SK-N-SH (cell line): ENCODE measurements around the gene SHROOM2. TPM values are rescaled to one million over a fixed set of nuclear protein-coding genes. Genes with fewer than 3 reads are reported as not detected.

Experiments
- CTCF ChIA-PET: fragments of 300-600, 350-600 bp; formaldehyde crosslinking; extraction: SDS; loops from one replicate; lab custom pipeline; 2021; lab: Yijun Ruan, JAX
- POLR2A ChIA-PET: fragments of 350-600 bp; sonication (Branson Sonifier 250); formaldehyde crosslinking; extraction: SDS; loops from one replicate; lab custom pipeline; 2020; ENCODE audit warnings: antibody characterized with exemption, inconsistent platforms; lab: Yijun Ruan, JAX
- DNase-seq: peaks from one replicate; pipeline ENCODE4 v3.0.0; 2012
- H2AFZ ChIP-seq: fragments of 200-600 bp; sonication (generic); 2 replicates; pipeline ENCODE4 v1.8.1; 2016; ENCODE audit warnings: antibody characterized with exemption, mild to moderate bottlenecking, low read depth
- H3F3A ChIP-seq: fragments of 200-600 bp; sonication (generic); replicated peaks from 2 replicates; pipeline ENCODE3; 2016; ENCODE audit warnings: antibody characterized with exemption, mild to moderate bottlenecking; ENCODE audit not compliant: insufficient read depth
- H3K27ac ChIP-seq, 2 experiments: fragments of 200-500 bp in 1 of 2; fragments of 200-600 bp in 1 of 2; sonication (Bioruptor generic) in 1 of 2; sonication (generic), shearing (Covaris generic) in 1 of 2; 2 replicates each; pipeline versions ENCODE4 v1.5.1 to v1.6.1; 2014 to 2016; ENCODE audit warnings: low read depth in 2 of 2, inconsistent platforms in 1 of 2, low read length in 1 of 2, mild to moderate bottlenecking in 1 of 2, mixed read lengths in 1 of 2
- H3K27me3 ChIP-seq: fragments of 200-600 bp; sonication (generic), shearing (Covaris generic); 2 replicates; pipeline ENCODE4 v1.6.1; 2016; ENCODE audit warnings: mixed run types; ENCODE audit not compliant: insufficient read depth
- H3K36me3 ChIP-seq, 2 experiments: fragments of 200-500 bp in 1 of 2; fragments of 200-600 bp in 1 of 2; sonication (Bioruptor generic) in 1 of 2; sonication (generic) in 1 of 2; replicated peaks in 1 of 2; 2 replicates each; pipeline versions ENCODE3 to v1.5.1; 2014 to 2016; ENCODE audit warnings: low read length in 1 of 2, mild to moderate bottlenecking in 1 of 2; ENCODE audit not compliant: insufficient read depth in 2 of 2, control insufficient read depth in 1 of 2
- H3K4me1 ChIP-seq, 2 experiments: fragments of 200-500 bp in 1 of 2; fragments of 200-600 bp in 1 of 2; sonication (Bioruptor generic) in 1 of 2; sonication (generic), shearing (Covaris generic) in 1 of 2; 2 replicates each; pipeline versions ENCODE4 v1.5.1 to v1.6.1; 2014 to 2016; ENCODE audit warnings: low read depth in 1 of 2, low read length in 1 of 2, mixed run types in 1 of 2; ENCODE audit not compliant: insufficient read depth in 2 of 2, control insufficient read depth in 1 of 2
- H3K4me2 ChIP-seq: fragments of 200-600 bp; sonication (generic), shearing (Covaris generic); 2 replicates; pipeline ENCODE4 v1.6.1; 2017; ENCODE audit warnings: mixed run types
- H3K4me3 ChIP-seq, 2 experiments: fragments of 200-500 bp in 1 of 2; fragments of 200-600 bp in 1 of 2; sonication (Bioruptor generic) in 1 of 2; sonication (generic), shearing (Covaris generic) in 1 of 2; 2 replicates each; pipeline versions ENCODE4 v1.5.1 to v1.8.1; 2014 to 2016; ENCODE audit warnings: low read depth in 2 of 2, inconsistent platforms in 1 of 2, low read length in 1 of 2, mild to moderate bottlenecking in 1 of 2, mixed read lengths in 1 of 2, moderate library complexity in 1 of 2
- H3K79me2 ChIP-seq: fragments of 200-600 bp; sonication (generic); 2 replicates; pipeline ENCODE4 v1.8.1; 2017; ENCODE audit warnings: mild to moderate bottlenecking; ENCODE audit not compliant: insufficient read depth
- H3K9ac ChIP-seq: fragments of 200-600 bp; sonication (generic); 2 replicates; pipeline ENCODE4 v1.6.1; 2017; ENCODE audit warnings: mixed run types
- H3K9me2 ChIP-seq: fragments of 200-600 bp; sonication (generic); 2 replicates; pipeline ENCODE4 v1.6.1; 2017; ENCODE audit warnings: mixed run types
- H3K9me3 ChIP-seq: fragments of 200-600 bp; sonication (generic); 2 replicates; pipeline ENCODE4 v1.6.1; 2017; ENCODE audit warnings: mixed run types, mild to moderate bottlenecking, moderate library complexity
- H4K20me1 ChIP-seq: fragments of 200-600 bp; sonication (generic); 2 replicates; pipeline ENCODE4 v1.6.1; 2017; ENCODE audit warnings: mild to moderate bottlenecking, mixed run types; ENCODE audit not compliant: insufficient read depth
- EP300 ChIP-seq, 2 experiments: IDR thresholded peaks; 2 replicates each; pipeline versions ENCODE4 v1.4.0 to v1.6.1; 2012; ENCODE audit warnings: borderline replicate concordance in 1 of 2, low read depth in 1 of 2, low read length in 1 of 2
- EZH2phosphoT487 ChIP-seq: fragments of 200-600 bp; sonication (generic); IDR thresholded peaks from 2 replicates; pipeline ENCODE4 v1.6.1; 2017; ENCODE audit warnings: low read depth, mixed run types, mild to moderate bottlenecking, antibody characterized with exemption, moderate library complexity, borderline replicate concordance
- FOSL2 ChIP-seq: IDR thresholded peaks from 2 replicates; pipeline ENCODE4 v1.4.0; 2012; ENCODE audit warnings: low read depth, mild to moderate bottlenecking, moderate library complexity, borderline replicate concordance
- FOXM1 ChIP-seq: IDR thresholded peaks from 2 replicates; pipeline ENCODE4 v1.4.0; 2012; ENCODE audit warnings: low read depth, mild to moderate bottlenecking
- GABPA ChIP-seq: IDR thresholded peaks from 2 replicates; pipeline ENCODE4 v1.4.0; 2012; ENCODE audit warnings: low read depth, mild to moderate bottlenecking
- GATA2 ChIP-seq: sonication (generic); formaldehyde crosslinking; IDR thresholded peaks from 2 replicates; pipeline ENCODE4 v1.5.0; 2020; ENCODE audit warnings: mild to moderate bottlenecking, missing genetic modification reagents
- JUND ChIP-seq: IDR thresholded peaks from 2 replicates; pipeline ENCODE4 v1.4.0; 2012
- MEF2A ChIP-seq: IDR thresholded peaks from 2 replicates; pipeline ENCODE4 v1.4.0; 2012; ENCODE audit warnings: low read depth, borderline replicate concordance
- NFIC ChIP-seq: IDR thresholded peaks from 2 replicates; pipeline ENCODE4 v1.4.0; 2012; ENCODE audit warnings: borderline replicate concordance
- POLR2AphosphoS5 ChIP-seq: IDR thresholded peaks from 2 replicates; pipeline ENCODE4 v1.6.1; 2012; ENCODE audit warnings: low read depth, low read length
- RAD21 ChIP-seq: IDR thresholded peaks from 2 replicates; pipeline ENCODE4 v1.6.1; 2012; ENCODE audit warnings: mild to moderate bottlenecking, low read length
- RXRA ChIP-seq: IDR thresholded peaks from 2 replicates; pipeline ENCODE4 v1.4.0; 2012; ENCODE audit warnings: low read depth, mild to moderate bottlenecking, borderline replicate concordance
- SIN3A ChIP-seq: IDR thresholded peaks from 2 replicates; pipeline ENCODE4 v1.6.1; 2012; ENCODE audit warnings: low read depth, mild to moderate bottlenecking, low read length, moderate library complexity, borderline replicate concordance
- TCF12 ChIP-seq: IDR thresholded peaks from 2 replicates; pipeline ENCODE4 v1.4.0; 2012
- YY1 ChIP-seq: IDR thresholded peaks from 2 replicates; pipeline ENCODE4 v1.4.0; 2012; ENCODE audit warnings: low read depth, mild to moderate bottlenecking
- WGBS: methylation state at CpG from one replicate; pipeline ENCODE4 v1.1.6; 2017; ENCODE audit warnings: low lambda C conversion rate; 5-methylcytosine and 5-hydroxymethylcytosine counted together
- polyA plus RNA-seq, 3 experiments: library from polyadenylated mRNA; depleted of rRNA; stranded (reverse); fragments of >200 nt; gene quantifications; 2 replicates each; pipeline ENCODE4 v1.2.3, GENCODE V29; 2012
- TF ChIP-seq, protein P1 (sequence below): IDR thresholded peaks from 2 replicates; pipeline ENCODE4 v1.6.1; 2012; ENCODE audit warnings: mild to moderate bottlenecking, low read depth, low read length, moderate library complexity
- TF ChIP-seq, protein P2 (sequence below): IDR thresholded peaks from 2 replicates; pipeline ENCODE4 v1.4.0; 2012; ENCODE audit warnings: low read depth
- TF ChIP-seq, protein P3 (sequence below): IDR thresholded peaks from 2 replicates; pipeline ENCODE4 v1.4.0; 2012; ENCODE audit warnings: low read depth, borderline replicate concordance
- TF ChIP-seq, protein P4 (sequence below): fragments of 150-350 bp; IDR thresholded peaks from 2 replicates; pipeline ENCODE4 v1.6.1; 2017; ENCODE audit warnings: antibody characterized with exemption, low read length, low read depth, borderline replicate concordance

Gene SHROOM2
- polyA plus RNA-seq, 1 of the 3 experiments (the other 2 are of a cell fraction) = not detected

DNA sequence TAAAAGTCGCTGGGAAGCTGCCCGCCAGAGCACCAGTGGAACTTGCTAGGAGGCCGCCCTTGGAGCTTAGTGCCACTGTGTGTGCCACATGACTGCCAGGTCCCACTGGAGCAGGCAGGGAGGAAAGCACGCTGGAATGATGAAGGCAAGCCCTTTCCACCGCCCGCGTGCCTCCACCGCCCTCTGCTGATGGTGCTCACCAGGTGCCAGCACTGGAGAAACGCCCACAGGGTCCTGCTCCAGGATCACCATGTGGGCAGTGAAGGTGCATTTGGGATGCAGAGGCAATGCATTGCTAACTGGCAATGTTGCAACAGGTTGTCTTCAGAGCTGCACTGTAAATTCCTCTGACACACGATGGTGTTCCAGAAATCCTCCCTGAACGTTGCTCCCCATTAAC lies 76.3 kb downstream of the SHROOM2 start:
- H3K27me3 ChIP-seq = peaks cover 14% of the 10 kb centered on the region; the same call in 1 of the 2 replicates
- DNase-seq = no peak
- POLR2A ChIA-PET = no interaction called here
- TF ChIP-seq GATA2 (CRISPR knock-in tag) = no peak
- TF ChIP-seq TCF12 = no peak
- no peak for TF ChIP-seq JUND
- TF ChIP-seq, protein P1, sequence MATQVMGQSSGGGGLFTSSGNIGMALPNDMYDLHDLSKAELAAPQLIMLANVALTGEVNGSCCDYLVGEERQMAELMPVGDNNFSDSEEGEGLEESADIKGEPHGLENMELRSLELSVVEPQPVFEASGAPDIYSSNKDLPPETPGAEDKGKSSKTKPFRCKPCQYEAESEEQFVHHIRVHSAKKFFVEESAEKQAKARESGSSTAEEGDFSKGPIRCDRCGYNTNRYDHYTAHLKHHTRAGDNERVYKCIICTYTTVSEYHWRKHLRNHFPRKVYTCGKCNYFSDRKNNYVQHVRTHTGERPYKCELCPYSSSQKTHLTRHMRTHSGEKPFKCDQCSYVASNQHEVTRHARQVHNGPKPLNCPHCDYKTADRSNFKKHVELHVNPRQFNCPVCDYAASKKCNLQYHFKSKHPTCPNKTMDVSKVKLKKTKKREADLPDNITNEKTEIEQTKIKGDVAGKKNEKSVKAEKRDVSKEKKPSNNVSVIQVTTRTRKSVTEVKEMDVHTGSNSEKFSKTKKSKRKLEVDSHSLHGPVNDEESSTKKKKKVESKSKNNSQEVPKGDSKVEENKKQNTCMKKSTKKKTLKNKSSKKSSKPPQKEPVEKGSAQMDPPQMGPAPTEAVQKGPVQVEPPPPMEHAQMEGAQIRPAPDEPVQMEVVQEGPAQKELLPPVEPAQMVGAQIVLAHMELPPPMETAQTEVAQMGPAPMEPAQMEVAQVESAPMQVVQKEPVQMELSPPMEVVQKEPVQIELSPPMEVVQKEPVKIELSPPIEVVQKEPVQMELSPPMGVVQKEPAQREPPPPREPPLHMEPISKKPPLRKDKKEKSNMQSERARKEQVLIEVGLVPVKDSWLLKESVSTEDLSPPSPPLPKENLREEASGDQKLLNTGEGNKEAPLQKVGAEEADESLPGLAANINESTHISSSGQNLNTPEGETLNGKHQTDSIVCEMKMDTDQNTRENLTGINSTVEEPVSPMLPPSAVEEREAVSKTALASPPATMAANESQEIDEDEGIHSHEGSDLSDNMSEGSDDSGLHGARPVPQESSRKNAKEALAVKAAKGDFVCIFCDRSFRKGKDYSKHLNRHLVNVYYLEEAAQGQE = no peak
- no peak for TF ChIP-seq RXRA
- no peak for TF ChIP-seq NFIC
- TF ChIP-seq RAD21 = no peak
- no peak for TF ChIP-seq YY1
- no peak for TF ChIP-seq EZH2phosphoT487
- TF ChIP-seq SIN3A = no peak
- TF ChIP-seq GABPA = no peak
- TF ChIP-seq FOSL2 = no peak
- TF ChIP-seq, protein P2, sequence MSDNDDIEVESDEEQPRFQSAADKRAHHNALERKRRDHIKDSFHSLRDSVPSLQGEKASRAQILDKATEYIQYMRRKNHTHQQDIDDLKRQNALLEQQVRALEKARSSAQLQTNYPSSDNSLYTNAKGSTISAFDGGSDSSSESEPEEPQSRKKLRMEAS = no peak
- no peak for TF ChIP-seq FOXM1
- no peak for TF ChIP-seq POLR2AphosphoS5
- TF ChIP-seq EP300 (IDR thresholded peaks at IDR 0.05; ENCODE audit: borderline replicate concordance in 1 of 2, low read depth in 1 of 2, low read length in 1 of 2) = no peak
- TF ChIP-seq, protein P3, sequence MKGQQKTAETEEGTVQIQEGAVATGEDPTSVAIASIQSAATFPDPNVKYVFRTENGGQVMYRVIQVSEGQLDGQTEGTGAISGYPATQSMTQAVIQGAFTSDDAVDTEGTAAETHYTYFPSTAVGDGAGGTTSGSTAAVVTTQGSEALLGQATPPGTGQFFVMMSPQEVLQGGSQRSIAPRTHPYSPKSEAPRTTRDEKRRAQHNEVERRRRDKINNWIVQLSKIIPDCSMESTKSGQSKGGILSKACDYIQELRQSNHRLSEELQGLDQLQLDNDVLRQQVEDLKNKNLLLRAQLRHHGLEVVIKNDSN = no peak
- TF ChIP-seq, protein P4, sequence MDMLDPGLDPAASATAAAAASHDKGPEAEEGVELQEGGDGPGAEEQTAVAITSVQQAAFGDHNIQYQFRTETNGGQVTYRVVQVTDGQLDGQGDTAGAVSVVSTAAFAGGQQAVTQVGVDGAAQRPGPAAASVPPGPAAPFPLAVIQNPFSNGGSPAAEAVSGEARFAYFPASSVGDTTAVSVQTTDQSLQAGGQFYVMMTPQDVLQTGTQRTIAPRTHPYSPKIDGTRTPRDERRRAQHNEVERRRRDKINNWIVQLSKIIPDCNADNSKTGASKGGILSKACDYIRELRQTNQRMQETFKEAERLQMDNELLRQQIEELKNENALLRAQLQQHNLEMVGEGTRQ = no peak
- TF ChIP-seq MEF2A = no peak
- CTCF ChIA-PET = no interaction called here
- no peak overlapping the region for H3K4me2 ChIP-seq
- H3K36me3 ChIP-seq = no peaks in the 10 kb centered on the region
- H3K9ac ChIP-seq = no peak overlapping the region
- H3K79me2 ChIP-seq = no peaks in the 10 kb centered on the region
- no peak overlapping the region for H3K4me3 ChIP-seq
- no peaks in the 10 kb centered on the region for H3F3A ChIP-seq
- no peaks in the 10 kb centered on the region for H3K9me2 ChIP-seq
- no peaks in the 10 kb centered on the region for H3K9me3 ChIP-seq
- no peaks in the 10 kb centered on the region for H3K4me1 ChIP-seq
- H4K20me1 ChIP-seq = no peaks in the 10 kb centered on the region
- no peak overlapping the region for H2AFZ ChIP-seq
- H3K27ac ChIP-seq = no peak overlapping the region
- 15% methylated on average over 8 of the region's 11 CpGs for WGBS
